ACHN (cell line): ENCODE results near the gene USP1.
A peak's percentile ranks its signal among the peaks of the same experiment; 100 is the strongest.

Source experiments
- DNase-seq: peaks from one replicate; pipeline ENCODE4 v3.0.0-alpha.2; 2015
- in situ Hi-C: cut with HindIII; loops from 2 replicates; pipeline ENCODE4 v1.10.0; 2017; ENCODE audit warnings: low sequenced_read_pairs, low pct_ligation_motif_present, low pct_unique_long_range_greater_than_20kb

USP1 gene

GRCh38 chr1:62424411-62424810 is 12.4 kb upstream of the USP1 start:
- DNase-seq: peak; percentile 57
- in situ Hi-C loops: no loop called here

GRCh38 chr1:62425041-62425440 is 11.8 kb upstream of the USP1 start:
- in situ Hi-C loops: no loop called here
- DNase-seq: no peak

- no peak for DNase-seq
- in situ Hi-C loops: no loop called here
Observed at GRCh38 chr1:62426237-62426636, 10.6 kb upstream of the USP1 start.

- in situ Hi-C loops: no loop called here
- DNase-seq: no peak
Observed at GRCh38 chr1:62426794-62427193, 10.1 kb upstream of the USP1 start.

- no peak for DNase-seq
- in situ Hi-C loops: no loop called here
Observed at GRCh38 chr1:62428351-62428750, 8.5 kb upstream of the USP1 start.

- in situ Hi-C loops: no loop called here
- no peak for DNase-seq
Observed at GRCh38 chr1:62429581-62429980, 7.3 kb upstream of the USP1 start.

- in situ Hi-C loops: no loop called here
- no peak for DNase-seq
Observed at GRCh38 chr1:62433861-62434617, 2.8 kb upstream of the USP1 start.

GRCh38 chr1:62434618-62435001 is 2.2 kb upstream of the USP1 start:
- no peak for DNase-seq
- in situ Hi-C loops: no loop called here

- no peak for DNase-seq
- in situ Hi-C loops: no loop called here
Observed at GRCh38 chr1:62435231-62436038, 1.4 kb upstream of the USP1 start.

- no peak for DNase-seq
- in situ Hi-C loops: no loop called here
Observed at GRCh38 chr1:62436039-62436465, 797 bp upstream of the USP1 start.

GRCh38 chr1:62437273-62437940 is 558 bp downstream of the USP1 start:
- in situ Hi-C loops: no loop called here
- DNase-seq: peak; percentile 20

GRCh38 chr1:62438163-62438562 is 1.3 kb downstream of the USP1 start:
- DNase-seq: peak; percentile 16

GRCh38 chr1:62439652-62440371 is 3.0 kb downstream of the USP1 start:
- in situ Hi-C loops: no loop called here
- DNase-seq: peak; percentile 72

More at GRCh38 chr1:62438163-62438562, 1.3 kb downstream of the USP1 start:
- in situ Hi-C loops: no loop called here

- in situ Hi-C loops: no loop called here
- DNase-seq: no peak
Observed at GRCh38 chr1:62444701-62445100, 7.9 kb downstream of the USP1 start.

GRCh38 chr1:62448221-62448933 is 11.5 kb downstream of the USP1 start:
- no peak for DNase-seq
- in situ Hi-C loops: no loop called here

- no peak for DNase-seq
- in situ Hi-C loops: no loop called here
Observed at GRCh38 chr1:62450301-62450700, 13.5 kb downstream of the USP1 start.

GRCh38 chr1:62452951-62453350 is 16.1 kb downstream of the USP1 start:
- in situ Hi-C loops: no loop called here
- no peak for DNase-seq

- in situ Hi-C loops: no loop called here
- no peak for DNase-seq
Observed at GRCh38 chr1:62457955-62458354, 21.1 kb downstream of the USP1 start.
